ENCODE measurements around the gene NTM. TPM values are rescaled to one million over a fixed set of nuclear protein-coding genes. Genes with fewer than 3 reads are reported as not detected.

Gene NTM
- polyA plus RNA-seq, 4 donors: 0.94 to 3.1 (median 1.4) TPM; not detected in 1

DNA sequence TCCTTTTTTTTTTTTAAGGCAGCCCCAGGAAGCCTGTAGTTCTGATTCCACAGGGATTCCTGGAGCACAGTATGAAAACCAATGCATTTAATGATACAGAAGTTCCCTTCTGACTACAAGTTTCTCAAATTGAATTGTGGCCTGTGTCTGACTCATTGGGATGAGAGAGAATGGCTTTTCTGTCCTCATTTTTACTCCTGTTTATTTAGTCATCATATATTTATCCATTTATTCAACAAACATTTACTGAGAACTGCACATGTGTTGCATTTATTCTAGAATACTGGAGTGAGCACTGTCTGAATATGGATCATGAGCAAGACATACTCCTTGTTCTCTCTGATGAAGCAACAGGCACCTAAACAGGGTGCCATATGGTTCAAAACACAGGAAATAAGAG is 231.2 kb downstream of the NTM start:
- Histone ChIP-seq H3K4me1 (ENCODE audit: control insufficient read depth in 3 of 3, insufficient read depth in 2 of 3, low read depth in 1 of 3, low read length in 2 of 3) (no peaks in the 10 kb centered on the region), H3K27ac (ENCODE audit: low read depth in 1 of 3, low read length in 2 of 3) (no peak overlapping the region), H3K4me3 (ENCODE audit: low read depth in 1 of 3, low read length in 3 of 3) (no peak overlapping the region), H3K9me3 (ENCODE audit: control insufficient read depth in 2 of 2, insufficient read depth in 1 of 2, low read depth in 1 of 2, low read length in 1 of 2) (no peaks in the 10 kb centered on the region), H3K27me3 (ENCODE audit: control insufficient read depth in 3 of 3, insufficient read depth in 3 of 3, low read length in 3 of 3) (no peaks in the 10 kb centered on the region), H3K36me3 (ENCODE audit: control insufficient read depth in 3 of 3, insufficient read depth in 2 of 3, low read depth in 1 of 3, low read length in 3 of 3) (no peaks in the 10 kb centered on the region)
- FAIRE-seq: no peak
- DNase-seq: no peak

DNA sequence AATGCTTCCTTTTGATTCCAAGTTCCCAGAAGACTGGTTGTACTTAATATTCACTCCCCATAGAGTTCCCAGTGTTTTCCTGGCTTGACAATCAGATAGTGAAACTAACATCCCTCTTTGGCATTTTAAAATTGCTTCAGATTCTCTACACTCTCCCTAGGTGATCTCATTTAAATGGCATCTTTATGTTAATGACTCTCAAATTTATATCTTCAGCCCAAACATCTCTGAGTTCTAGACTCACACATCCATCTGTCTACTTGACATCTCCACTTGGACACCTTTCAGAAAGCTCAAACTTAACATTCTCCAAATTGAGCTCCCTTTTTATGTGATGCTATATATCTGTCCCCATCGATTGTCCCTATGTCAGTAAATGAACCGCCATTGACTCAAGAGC is 232.0 kb downstream of the NTM start:
- no peak overlapping the region for H3K27ac ChIP-seq (ENCODE audit: low read depth in 1 of 3, low read length in 2 of 3)
- FAIRE-seq (no peak), DNase-seq (no peak)
- H3K4me1 ChIP-seq (ENCODE audit: control insufficient read depth in 3 of 3, insufficient read depth in 2 of 3, low read depth in 1 of 3, low read length in 2 of 3): no peaks in the 10 kb centered on the region
- WGBS, 3 donors: 87 to 95% (median 93%) methylated on average over 2 of the region's 2 CpGs
- H3K27me3 ChIP-seq (ENCODE audit: control insufficient read depth in 3 of 3, insufficient read depth in 3 of 3, low read length in 3 of 3): no peaks in the 10 kb centered on the region
- H3K36me3 ChIP-seq (ENCODE audit: control insufficient read depth in 3 of 3, insufficient read depth in 2 of 3, low read depth in 1 of 3, low read length in 3 of 3): no peaks in the 10 kb centered on the region
- no peak overlapping the region for H3K4me3 ChIP-seq (ENCODE audit: low read depth in 1 of 3, low read length in 3 of 3)
- no peaks in the 10 kb centered on the region for H3K9me3 ChIP-seq (ENCODE audit: control insufficient read depth in 2 of 2, insufficient read depth in 1 of 2, low read depth in 1 of 2, low read length in 1 of 2)

- no peak for FAIRE-seq
- H3K9me3 ChIP-seq (ENCODE audit: control insufficient read depth in 2 of 2, insufficient read depth in 1 of 2, low read depth in 1 of 2, low read length in 1 of 2): no peaks in the 10 kb centered on the region
These were observed 236.5 kb downstream of the NTM start for GRCh38 chr11:131606811-131607335.

GRCh38 chr11:131609337-131609736 is 238.9 kb downstream of the NTM start:
- peak in 1 of 2 donors; percentile 49 for DNase-seq
- no peak for FAIRE-seq
- Histone ChIP-seq H3K36me3 (ENCODE audit: control insufficient read depth in 3 of 3, insufficient read depth in 2 of 3, low read depth in 1 of 3, low read length in 3 of 3) (no peaks in the 10 kb centered on the region), H3K27me3 (ENCODE audit: control insufficient read depth in 3 of 3, insufficient read depth in 3 of 3, low read length in 3 of 3) (peaks cover 0 to 3% (median 0%) of the 10 kb centered on the region in 3 donors), H3K27ac (ENCODE audit: low read depth in 1 of 3, low read length in 2 of 3) (no peak overlapping the region), H3K4me3 (ENCODE audit: low read depth in 1 of 3, low read length in 3 of 3) (no peak overlapping the region), H3K9me3 (ENCODE audit: control insufficient read depth in 2 of 2, insufficient read depth in 1 of 2, low read depth in 1 of 2, low read length in 1 of 2) (no peaks in the 10 kb centered on the region), H3K4me1 (ENCODE audit: control insufficient read depth in 3 of 3, insufficient read depth in 2 of 3, low read depth in 1 of 3, low read length in 2 of 3) (no peaks in the 10 kb centered on the region)
- 28 to 52% (median 31%) methylated on average over 4 of the region's 4 CpGs for WGBS, 3 donors

More at GRCh38 chr11:131606811-131607335, 236.5 kb downstream of the NTM start:
- no peak for DNase-seq
- no peak overlapping the region for H3K27ac ChIP-seq (ENCODE audit: low read depth in 1 of 3, low read length in 2 of 3)
- H3K4me1 ChIP-seq (ENCODE audit: control insufficient read depth in 3 of 3, insufficient read depth in 2 of 3, low read depth in 1 of 3, low read length in 2 of 3): no peaks in the 10 kb centered on the region
- H3K27me3 ChIP-seq (ENCODE audit: control insufficient read depth in 3 of 3, insufficient read depth in 3 of 3, low read length in 3 of 3): peaks cover 0 to 3% (median 0%) of the 10 kb centered on the region in 3 donors
- 79 to 90% (median 89%) methylated on average over 6 of the region's 6 CpGs for WGBS, 3 donors
- H3K4me3 ChIP-seq (ENCODE audit: low read depth in 1 of 3, low read length in 3 of 3): no peak overlapping the region
- no peaks in the 10 kb centered on the region for H3K36me3 ChIP-seq (ENCODE audit: control insufficient read depth in 3 of 3, insufficient read depth in 2 of 3, low read depth in 1 of 3, low read length in 3 of 3)

- DNase-seq (no peak), FAIRE-seq (no peak)
- Histone ChIP-seq H3K27me3 (ENCODE audit: control insufficient read depth in 3 of 3, insufficient read depth in 3 of 3, low read length in 3 of 3) (peaks cover 0 to 3% (median 0%) of the 10 kb centered on the region in 3 donors), H3K4me1 (ENCODE audit: control insufficient read depth in 3 of 3, insufficient read depth in 2 of 3, low read depth in 1 of 3, low read length in 2 of 3) (no peaks in the 10 kb centered on the region), H3K27ac (ENCODE audit: low read depth in 1 of 3, low read length in 2 of 3) (no peak overlapping the region), H3K4me3 (ENCODE audit: low read depth in 1 of 3, low read length in 3 of 3) (no peak overlapping the region), H3K9me3 (ENCODE audit: control insufficient read depth in 2 of 2, insufficient read depth in 1 of 2, low read depth in 1 of 2, low read length in 1 of 2) (no peaks in the 10 kb centered on the region), H3K36me3 (ENCODE audit: control insufficient read depth in 3 of 3, insufficient read depth in 2 of 3, low read depth in 1 of 3, low read length in 3 of 3) (no peaks in the 10 kb centered on the region)
- WGBS, 3 donors: 64 to 83% (median 69%) methylated on average over 3 of the region's 3 CpGs
These were observed 239.5 kb downstream of the NTM start for GRCh38 chr11:131609921-131610320.

GRCh38 chr11:131611322-131611721 is 240.9 kb downstream of the NTM start:
- no peak overlapping the region for H3K4me3 ChIP-seq (ENCODE audit: low read depth in 1 of 3, low read length in 3 of 3)
- no peak for DNase-seq
- peaks cover 0 to 3% (median 0%) of the 10 kb centered on the region in 3 donors for H3K27me3 ChIP-seq (ENCODE audit: control insufficient read depth in 3 of 3, insufficient read depth in 3 of 3, low read length in 3 of 3)
- 83 to 86% (median 84%) methylated on average over 6 of the region's 6 CpGs for WGBS, 3 donors
- H3K9me3 ChIP-seq (ENCODE audit: control insufficient read depth in 2 of 2, insufficient read depth in 1 of 2, low read depth in 1 of 2, low read length in 1 of 2): no peaks in the 10 kb centered on the region
- no peaks in the 10 kb centered on the region for H3K4me1 ChIP-seq (ENCODE audit: control insufficient read depth in 3 of 3, insufficient read depth in 2 of 3, low read depth in 1 of 3, low read length in 2 of 3)
- FAIRE-seq: no peak
- no peak overlapping the region for H3K27ac ChIP-seq (ENCODE audit: low read depth in 1 of 3, low read length in 2 of 3)
- H3K36me3 ChIP-seq (ENCODE audit: control insufficient read depth in 3 of 3, insufficient read depth in 2 of 3, low read depth in 1 of 3, low read length in 3 of 3): no peaks in the 10 kb centered on the region

DNA sequence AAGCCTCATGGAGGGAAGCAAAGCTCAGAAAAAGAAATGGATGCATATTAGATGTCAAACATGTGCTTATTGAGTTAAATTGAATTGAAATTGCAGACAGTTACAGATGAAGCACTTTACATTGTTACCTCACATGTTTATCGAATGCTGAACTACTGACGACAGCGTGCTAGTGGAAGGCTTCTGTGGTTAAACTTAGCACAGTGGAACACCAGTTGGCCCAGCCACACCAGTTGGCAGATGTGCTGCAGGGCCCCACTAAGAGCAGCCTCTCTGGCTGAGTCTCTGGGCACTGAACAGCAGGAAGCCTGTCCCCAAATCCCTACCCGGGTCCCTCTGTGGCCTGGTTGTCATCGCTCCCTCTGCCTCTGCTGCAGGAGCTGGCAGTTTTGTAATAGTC is 242.1 kb downstream of the NTM start:
- Histone ChIP-seq H3K27ac (ENCODE audit: low read depth in 1 of 3, low read length in 2 of 3) (no peak overlapping the region), H3K4me1 (ENCODE audit: control insufficient read depth in 3 of 3, insufficient read depth in 2 of 3, low read depth in 1 of 3, low read length in 2 of 3) (no peaks in the 10 kb centered on the region), H3K4me3 (ENCODE audit: low read depth in 1 of 3, low read length in 3 of 3) (no peak overlapping the region), H3K27me3 (ENCODE audit: control insufficient read depth in 3 of 3, insufficient read depth in 3 of 3, low read length in 3 of 3) (peaks cover 0 to 3% (median 0%) of the 10 kb centered on the region in 3 donors), H3K9me3 (ENCODE audit: control insufficient read depth in 2 of 2, insufficient read depth in 1 of 2, low read depth in 1 of 2, low read length in 1 of 2) (no peaks in the 10 kb centered on the region), H3K36me3 (ENCODE audit: control insufficient read depth in 3 of 3, insufficient read depth in 2 of 3, low read depth in 1 of 3, low read length in 3 of 3) (no peaks in the 10 kb centered on the region)
- no peak for FAIRE-seq
- DNase-seq: no peak
- WGBS, 3 donors: 75 to 93% (median 88%) methylated on average over 5 of the region's 5 CpGs

DNA sequence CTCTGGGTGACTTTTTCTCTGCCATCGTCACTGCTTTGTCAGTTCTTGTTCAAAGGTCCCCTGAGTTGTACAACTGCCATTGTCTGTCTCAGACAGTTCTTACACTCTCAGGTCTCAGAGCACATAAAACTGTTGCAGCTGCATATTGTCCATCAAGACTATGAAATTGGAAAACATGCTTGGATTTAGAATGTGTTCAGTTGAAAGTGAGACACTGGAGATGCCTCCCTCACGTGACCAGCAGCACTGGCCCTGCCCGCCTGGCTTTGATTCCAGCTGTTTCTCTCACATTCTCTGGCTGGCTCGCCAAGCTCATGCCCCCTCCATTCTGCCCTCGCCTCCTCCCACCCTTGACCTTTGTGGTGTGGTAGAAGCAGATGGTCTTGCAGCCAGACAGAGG is 244.2 kb downstream of the NTM start:
- H3K4me1 ChIP-seq (ENCODE audit: control insufficient read depth in 3 of 3, insufficient read depth in 2 of 3, low read depth in 1 of 3, low read length in 2 of 3): no peaks in the 10 kb centered on the region
- FAIRE-seq (no peak), DNase-seq (no peak)
- H3K4me3 ChIP-seq (ENCODE audit: low read depth in 1 of 3, low read length in 3 of 3): no peak overlapping the region
- no peaks in the 10 kb centered on the region for H3K36me3 ChIP-seq (ENCODE audit: control insufficient read depth in 3 of 3, insufficient read depth in 2 of 3, low read depth in 1 of 3, low read length in 3 of 3)
- no peak overlapping the region for H3K27ac ChIP-seq (ENCODE audit: low read depth in 1 of 3, low read length in 2 of 3)
- WGBS, 3 donors: 41 to 61% (median 47%) methylated on average over 5 of the region's 5 CpGs
- no peaks in the 10 kb centered on the region for H3K9me3 ChIP-seq (ENCODE audit: control insufficient read depth in 2 of 2, insufficient read depth in 1 of 2, low read depth in 1 of 2, low read length in 1 of 2)
- peaks cover 0 to 2% (median 0%) of the 10 kb centered on the region in 3 donors for H3K27me3 ChIP-seq (ENCODE audit: control insufficient read depth in 3 of 3, insufficient read depth in 3 of 3, low read length in 3 of 3)

DNA sequence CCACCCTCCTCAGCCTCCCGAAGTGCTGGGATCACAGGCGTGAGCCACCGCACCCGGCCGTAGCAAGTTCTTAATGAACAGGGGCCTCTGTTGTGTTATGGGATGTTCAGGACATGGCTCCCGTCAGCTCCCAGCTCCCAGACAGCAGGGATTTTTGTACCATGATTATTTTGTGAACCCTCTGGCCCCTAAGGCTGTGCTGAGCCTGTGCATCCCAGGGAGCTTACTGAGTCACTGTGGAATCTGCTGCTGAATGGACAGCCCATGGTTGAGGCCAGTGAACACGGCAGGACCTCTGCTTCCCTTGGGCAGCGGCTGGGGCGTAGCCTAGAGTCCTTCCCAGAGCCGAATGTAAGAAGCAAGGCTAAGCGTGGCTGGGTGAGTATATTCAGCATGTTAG is 245.2 kb downstream of the NTM start:
- FAIRE-seq (no peak), DNase-seq (no peak)
- no peaks in the 10 kb centered on the region for H3K36me3 ChIP-seq (ENCODE audit: control insufficient read depth in 3 of 3, insufficient read depth in 2 of 3, low read depth in 1 of 3, low read length in 3 of 3)
- no peaks in the 10 kb centered on the region for H3K4me1 ChIP-seq (ENCODE audit: control insufficient read depth in 3 of 3, insufficient read depth in 2 of 3, low read depth in 1 of 3, low read length in 2 of 3)
- 84 to 88% (median 86%) methylated on average over 11 of the region's 11 CpGs for WGBS, 3 donors
- H3K27me3 ChIP-seq (ENCODE audit: control insufficient read depth in 3 of 3, insufficient read depth in 3 of 3, low read length in 3 of 3): no peaks in the 10 kb centered on the region
- H3K9me3 ChIP-seq (ENCODE audit: control insufficient read depth in 2 of 2, insufficient read depth in 1 of 2, low read depth in 1 of 2, low read length in 1 of 2): no peaks in the 10 kb centered on the region
- H3K27ac ChIP-seq (ENCODE audit: low read depth in 1 of 3, low read length in 2 of 3): no peak overlapping the region
- no peak overlapping the region for H3K4me3 ChIP-seq (ENCODE audit: low read depth in 1 of 3, low read length in 3 of 3)

All from small intestine (tissue), 7 donors.